ENCODE measurements around the gene MARCHF10.

GRCh38 chr17:62720126-62720850, 87.8 kb downstream of the MARCHF10 start:
- no peak for TF ChIP-seq EZH2 (IDR thresholded peaks at IDR 0.05; ENCODE audit: borderline replicate concordance, low read depth, low read length, poor library complexity, severe bottlenecking)
- TF ChIP-seq, protein P1, sequence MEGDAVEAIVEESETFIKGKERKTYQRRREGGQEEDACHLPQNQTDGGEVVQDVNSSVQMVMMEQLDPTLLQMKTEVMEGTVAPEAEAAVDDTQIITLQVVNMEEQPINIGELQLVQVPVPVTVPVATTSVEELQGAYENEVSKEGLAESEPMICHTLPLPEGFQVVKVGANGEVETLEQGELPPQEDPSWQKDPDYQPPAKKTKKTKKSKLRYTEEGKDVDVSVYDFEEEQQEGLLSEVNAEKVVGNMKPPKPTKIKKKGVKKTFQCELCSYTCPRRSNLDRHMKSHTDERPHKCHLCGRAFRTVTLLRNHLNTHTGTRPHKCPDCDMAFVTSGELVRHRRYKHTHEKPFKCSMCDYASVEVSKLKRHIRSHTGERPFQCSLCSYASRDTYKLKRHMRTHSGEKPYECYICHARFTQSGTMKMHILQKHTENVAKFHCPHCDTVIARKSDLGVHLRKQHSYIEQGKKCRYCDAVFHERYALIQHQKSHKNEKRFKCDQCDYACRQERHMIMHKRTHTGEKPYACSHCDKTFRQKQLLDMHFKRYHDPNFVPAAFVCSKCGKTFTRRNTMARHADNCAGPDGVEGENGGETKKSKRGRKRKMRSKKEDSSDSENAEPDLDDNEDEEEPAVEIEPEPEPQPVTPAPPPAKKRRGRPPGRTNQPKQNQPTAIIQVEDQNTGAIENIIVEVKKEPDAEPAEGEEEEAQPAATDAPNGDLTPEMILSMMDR (conservative IDR thresholded peaks at IDR 0.05; ENCODE audit: low read depth, low read length) = peak; percentile 37; the same call in 1 of the 2 replicates
